GM21786 (cell line): ENCODE results near the gene BICRAL.
"Not testable (repeated sequence)": the region's sequence is repeated elsewhere in the genome, so short reads cannot be mapped to it uniquely, and the experiment has no call there.

ENCODE experiments used
- ATAC-seq: cut with Tn5 transposase; IDR thresholded peaks from one replicate; pipeline ENCODE4 v1.9.1; 2021; ENCODE audit not compliant: unreplicated experiment

The BICRAL gene

DNA sequence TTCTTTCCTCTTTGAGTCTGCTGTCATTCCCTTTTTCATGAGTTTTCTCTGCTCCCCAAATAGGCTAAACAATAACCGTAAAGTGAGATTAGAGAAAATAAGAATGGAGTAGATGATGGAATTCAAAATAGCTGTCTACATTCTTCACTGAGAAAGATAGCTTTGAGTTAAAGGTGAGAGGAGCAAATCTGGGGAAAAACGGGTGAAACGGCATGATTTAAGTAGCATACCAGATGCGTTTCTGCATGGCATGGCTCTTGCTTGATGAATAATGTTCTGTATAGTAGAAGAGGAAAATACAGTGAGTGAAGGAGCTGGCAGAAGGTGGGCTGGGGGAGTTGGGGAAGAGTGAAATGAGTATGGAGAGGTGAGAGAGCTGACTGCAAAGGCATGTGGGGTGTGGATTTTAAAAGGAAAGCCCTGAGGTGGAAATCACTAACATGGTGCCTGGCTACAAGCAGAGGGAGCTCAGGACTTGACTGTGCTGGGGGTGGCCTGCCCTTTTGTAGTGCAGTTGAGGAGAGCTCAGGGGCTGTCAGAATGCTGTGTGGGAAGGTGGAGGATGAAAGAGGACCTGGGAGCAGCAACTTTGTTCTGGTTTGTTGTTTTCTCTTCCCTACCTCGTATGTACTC lies 8.8 kb downstream of the BICRAL start:
- no peak for ATAC-seq

DNA sequence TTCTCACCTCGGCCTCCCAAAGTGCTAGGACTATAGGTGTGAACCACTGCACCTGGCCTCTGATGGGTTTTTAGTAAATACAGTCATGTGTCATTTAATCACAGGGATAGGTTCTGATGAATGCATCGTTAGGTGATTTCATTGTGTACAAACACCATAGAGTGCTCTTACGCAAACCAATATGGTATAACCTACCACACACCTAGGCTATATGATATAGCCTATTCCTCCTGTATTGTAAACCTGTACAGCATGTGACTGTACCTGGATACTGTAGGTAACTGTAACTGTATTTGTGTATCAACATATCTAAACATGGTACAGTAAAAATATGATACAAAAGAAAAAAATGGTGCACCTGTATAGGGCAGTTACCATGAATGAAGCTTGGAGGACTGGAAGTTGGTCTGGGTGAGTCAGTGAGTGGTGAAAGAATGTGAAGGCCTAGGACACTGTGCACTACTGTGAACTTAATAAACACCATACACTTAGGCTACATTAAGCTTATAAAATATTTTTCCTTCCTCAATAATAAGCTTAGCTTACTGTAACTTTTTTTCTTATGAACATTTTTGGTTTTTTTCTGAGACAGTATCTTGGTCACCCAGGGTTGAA lies 10.0 kb downstream of the BICRAL start:
- no peak for ATAC-seq

DNA sequence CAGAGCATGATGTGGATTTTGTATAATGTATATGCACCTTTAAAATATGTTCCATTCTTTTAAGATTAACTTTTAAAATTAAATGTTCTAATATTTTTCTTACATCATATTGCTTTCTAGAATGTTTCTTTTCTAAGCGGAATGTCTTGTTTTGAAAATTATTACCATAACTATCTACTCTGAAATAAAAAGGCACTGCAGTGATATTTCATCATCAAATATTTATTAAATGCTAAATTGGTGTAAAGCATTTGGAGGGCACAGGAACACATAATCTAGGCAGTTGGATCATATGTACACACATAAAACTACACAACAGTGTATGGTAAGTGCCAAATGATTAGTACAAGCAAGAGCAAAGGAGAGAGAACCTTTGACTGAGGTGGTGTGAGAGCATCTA lies 13.8 kb downstream of the BICRAL start:
- no peak for ATAC-seq

DNA sequence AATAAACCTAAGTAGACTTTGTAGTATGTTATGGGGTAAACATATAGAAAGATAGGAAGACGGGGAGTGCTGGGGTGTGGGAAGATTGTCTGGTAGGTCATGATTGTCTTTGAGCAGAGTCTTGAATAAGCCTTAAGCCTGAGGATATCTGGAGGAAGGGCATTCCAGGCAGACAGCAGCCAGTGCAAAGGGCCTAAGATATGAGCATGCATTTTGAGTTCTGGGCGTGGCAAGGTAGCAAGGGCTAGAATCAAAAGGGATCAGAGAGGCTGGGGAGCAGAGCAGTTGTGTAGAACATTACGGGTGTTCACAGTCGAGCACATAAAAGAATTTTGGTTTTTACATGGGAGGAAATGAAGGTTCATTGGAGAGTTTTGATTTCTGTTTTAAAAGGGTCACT lies 14.3 kb downstream of the BICRAL start:
- ATAC-seq: no peak

DNA sequence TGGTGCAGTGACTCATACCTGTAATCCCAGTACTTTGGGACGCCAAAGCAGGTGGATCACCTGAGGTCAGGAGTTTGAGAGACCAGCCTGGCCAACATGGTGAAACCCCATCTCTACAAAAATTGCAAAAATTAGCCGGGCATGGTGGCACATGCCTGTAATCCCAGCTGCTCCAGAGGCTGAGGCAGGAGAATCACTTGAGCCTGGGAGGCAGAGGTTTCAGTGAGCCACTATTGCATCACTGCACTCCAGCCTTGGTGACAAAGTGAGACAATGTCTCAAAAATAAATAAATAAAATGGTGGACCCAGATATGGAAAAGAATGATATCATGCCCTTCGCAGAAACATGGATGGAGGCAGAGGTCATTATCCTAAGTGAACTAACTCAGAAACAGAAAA lies 15.8 kb downstream of the BICRAL start:
- not testable (repeated sequence) for ATAC-seq

DNA sequence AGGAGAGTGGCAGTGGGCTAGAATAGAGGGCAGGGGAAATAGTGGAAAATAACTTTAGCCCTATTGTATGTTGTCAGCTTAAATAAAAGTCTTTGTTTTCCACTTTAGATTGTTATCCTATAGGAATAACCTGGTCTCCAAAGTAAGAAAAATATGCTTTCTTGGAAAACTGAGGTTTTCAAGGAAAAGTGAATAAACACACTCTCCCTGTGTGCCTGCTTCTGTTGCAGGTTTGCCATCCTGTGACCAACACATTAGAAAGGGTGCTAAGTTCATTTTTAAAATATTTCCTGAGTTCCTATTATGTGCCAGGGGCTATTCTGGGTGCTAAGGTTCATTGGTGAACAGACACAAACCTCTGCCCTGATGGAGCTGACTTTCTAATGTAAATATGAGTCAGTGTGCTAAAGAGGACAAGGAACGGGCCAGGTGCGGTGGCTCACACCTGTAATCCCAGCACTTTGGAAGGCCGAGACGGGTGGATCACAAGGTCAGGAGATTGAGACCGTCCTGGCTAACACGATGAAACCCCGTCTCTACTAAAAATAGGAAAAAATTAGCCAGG lies 23.5 kb downstream of the BICRAL start:
- no peak for ATAC-seq

DNA sequence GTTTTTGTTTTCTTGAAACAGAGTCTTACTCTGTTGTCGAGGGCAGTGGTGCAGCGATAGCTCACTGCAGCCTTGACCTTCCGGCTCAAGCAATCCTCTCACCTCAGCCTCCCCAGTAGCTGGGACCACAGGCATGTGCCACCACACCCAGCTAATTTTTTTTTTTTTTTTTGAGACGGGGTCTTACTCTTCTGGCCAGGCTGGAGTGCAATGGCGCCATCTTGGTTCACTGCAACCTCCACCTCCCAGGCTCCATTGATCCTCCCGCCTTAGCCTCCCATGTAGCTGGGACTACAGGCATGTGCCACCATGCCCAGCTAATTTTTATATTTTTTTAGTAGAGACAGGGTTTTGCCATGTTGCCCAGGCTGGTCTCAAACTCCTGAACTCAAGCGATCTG lies 24.5 kb downstream of the BICRAL start:
- not testable (repeated sequence) for ATAC-seq

DNA sequence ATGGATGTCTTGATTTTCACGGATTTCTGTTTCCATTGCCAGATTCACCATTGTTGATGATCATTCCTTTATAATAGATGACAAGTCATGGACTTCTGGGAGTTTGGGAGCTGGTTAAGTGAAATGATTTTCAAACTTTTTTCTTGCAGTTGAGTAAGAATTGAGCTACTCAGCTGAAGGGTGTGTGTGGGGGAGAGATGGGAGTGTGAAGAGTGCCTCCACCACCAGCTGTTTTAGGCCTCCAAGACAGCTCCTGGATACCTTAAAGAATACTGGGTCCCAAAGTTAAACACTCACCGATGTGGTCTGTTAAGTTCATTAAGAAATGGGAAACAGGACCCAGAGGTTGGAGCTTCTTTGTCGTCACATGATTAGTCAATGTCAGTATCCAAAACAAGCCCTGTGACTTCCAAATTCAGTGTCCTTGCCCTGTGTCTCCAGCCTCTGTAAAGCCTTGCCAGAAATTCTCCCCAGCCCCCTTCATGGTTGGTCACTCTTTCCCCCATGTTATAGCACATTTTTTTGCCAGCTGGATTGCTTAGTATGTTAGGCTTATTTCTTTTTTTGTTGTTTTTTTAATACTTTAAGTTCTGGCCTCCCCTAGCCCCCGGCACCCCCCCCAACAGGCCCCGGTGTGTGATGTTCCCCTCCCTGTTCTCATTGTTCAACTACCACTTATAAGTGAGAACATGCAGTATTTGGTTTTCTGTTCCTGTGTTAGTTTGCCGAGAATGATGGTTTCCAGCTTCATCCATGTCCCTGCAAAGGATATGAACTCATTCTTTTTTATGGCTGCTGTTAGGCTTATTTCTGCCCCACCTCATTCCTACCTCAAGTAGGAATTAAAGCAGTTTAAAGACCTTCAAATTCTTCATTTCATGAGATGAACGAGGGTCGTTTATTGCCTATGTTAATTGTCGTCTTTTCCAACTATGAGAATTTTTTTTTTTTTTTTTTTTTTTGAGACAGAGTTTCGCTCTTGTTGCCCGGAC lies 26.9 kb downstream of the BICRAL start:
- no peak for ATAC-seq

DNA sequence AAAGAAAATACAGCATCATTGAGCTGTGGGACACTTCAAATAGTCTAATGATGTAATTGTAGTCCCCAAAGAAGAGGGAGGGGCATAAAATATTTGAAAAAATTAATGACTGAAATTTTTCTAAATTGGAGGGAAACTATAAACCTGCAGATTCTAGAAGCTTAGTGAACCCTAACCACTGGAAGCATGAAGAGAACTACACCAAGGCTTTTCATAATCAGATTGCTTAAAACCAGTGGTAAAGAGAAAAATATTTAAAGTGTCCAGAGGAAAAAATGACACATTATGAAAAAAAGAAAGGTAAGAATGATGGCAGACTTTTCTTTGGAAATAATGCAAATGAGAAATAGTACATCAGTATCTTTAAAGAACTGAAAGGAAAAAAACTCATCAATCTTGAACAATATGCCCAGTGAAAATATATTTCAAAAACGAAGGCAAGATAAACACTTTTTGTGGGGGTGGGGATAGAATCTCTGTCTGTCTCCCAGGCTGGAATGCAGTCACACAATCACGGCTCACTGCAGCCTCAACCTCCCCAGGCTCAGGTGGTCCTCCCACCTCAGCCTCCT lies 31.3 kb downstream of the BICRAL start:
- ATAC-seq: no peak

DNA sequence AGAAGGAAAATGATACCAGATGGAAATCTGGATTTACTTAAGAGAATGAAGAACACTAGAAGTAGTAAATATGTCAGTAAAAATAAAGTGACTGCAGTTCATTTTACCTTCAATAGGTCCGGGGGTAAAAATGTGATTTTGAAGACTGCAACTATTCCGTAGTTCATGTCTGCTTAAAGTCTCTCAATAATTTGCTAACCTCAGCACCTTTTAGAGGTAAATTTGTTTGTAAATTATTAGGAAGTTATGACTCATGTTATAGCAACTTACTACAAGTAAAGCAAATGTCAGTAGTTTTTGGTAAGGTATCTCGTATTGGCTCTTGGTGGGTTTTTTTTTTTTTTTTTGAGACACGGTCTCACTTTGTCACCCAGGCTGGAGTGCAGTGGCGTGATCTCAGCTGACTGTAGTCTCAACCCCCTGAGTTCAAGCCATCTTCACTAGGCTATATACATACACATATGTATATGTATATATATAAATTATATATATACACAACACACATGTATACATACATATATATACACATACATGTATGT lies 32.1 kb downstream of the BICRAL start:
- no peak for ATAC-seq

DNA sequence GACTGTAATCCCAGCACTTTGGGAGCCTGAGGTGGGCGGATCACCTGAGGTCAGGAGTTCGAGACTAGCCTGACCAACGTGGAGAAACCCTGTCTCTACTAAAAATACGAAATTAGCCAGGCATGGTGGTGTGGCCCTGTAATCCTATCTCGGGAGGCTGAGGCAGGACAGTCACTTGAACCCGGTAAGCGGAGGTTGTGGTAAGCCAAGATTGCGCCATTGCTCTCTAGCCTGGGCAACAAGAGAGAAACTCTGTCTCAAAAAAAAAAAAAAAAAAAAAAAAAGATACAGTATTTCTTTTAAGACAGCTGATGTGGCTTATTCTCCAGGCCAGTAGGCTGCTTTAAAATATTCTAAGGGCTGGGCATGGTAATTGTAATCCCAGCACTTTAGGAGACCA lies 33.9 kb downstream of the BICRAL start:
- ATAC-seq: not testable (repeated sequence)

DNA sequence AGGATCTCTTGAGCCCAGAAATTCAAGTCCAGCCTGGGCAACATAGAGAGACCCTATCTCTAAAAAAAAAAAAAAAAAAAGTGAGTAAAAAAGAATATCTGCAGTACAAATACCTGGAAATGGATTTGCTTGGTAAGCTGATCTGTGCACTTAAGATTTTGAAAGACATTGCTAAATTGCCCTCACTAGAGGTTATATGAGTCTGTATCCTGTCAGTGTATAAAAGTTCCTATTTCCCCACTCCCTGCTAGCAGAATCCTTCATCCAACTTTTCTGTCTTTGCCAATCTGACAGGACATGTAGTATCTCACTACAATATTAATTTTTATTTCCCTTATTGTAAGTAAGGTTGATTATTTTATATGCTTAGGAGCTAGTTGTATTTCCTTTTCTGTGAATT lies 36.1 kb downstream of the BICRAL start:
- no peak for ATAC-seq

DNA sequence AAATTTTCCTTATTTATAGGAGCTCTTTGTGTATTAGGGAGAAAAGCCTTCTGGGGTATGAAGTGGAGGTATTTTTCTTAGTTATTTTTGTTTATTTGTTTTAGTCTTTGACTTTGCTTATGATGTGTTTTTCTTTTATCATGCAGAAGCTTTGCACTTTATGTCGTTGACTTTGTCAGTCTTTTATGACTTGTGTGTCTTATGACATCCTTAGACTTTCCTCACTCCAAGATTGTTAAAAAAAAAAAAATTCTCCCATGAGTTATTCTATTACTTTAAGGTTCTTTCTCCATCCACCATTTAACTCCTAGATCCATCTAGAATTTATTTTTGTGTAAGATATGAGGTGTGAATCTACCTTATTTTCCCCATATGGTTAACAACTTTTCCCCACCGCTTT lies 36.6 kb downstream of the BICRAL start:
- ATAC-seq: no peak

DNA sequence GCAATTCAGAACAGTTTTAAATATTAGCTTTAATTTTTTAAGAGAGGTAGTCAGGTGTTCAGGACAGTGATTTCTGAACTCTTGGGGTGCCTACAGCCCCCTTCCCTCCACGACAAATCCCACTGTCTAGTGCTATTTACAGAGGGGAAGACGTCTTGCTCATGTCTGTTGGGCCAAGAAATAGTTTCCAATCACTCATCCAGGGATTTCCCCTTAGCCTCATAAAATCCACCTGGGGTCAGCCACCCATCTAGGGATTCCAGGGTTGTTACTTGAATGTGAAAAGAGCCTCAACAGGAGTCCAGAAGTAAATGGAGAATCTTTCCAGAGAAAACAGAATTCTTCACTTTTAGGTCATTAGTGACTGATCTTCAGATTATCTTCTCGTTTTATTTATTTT lies 37.0 kb downstream of the BICRAL start:
- ATAC-seq: no peak

DNA sequence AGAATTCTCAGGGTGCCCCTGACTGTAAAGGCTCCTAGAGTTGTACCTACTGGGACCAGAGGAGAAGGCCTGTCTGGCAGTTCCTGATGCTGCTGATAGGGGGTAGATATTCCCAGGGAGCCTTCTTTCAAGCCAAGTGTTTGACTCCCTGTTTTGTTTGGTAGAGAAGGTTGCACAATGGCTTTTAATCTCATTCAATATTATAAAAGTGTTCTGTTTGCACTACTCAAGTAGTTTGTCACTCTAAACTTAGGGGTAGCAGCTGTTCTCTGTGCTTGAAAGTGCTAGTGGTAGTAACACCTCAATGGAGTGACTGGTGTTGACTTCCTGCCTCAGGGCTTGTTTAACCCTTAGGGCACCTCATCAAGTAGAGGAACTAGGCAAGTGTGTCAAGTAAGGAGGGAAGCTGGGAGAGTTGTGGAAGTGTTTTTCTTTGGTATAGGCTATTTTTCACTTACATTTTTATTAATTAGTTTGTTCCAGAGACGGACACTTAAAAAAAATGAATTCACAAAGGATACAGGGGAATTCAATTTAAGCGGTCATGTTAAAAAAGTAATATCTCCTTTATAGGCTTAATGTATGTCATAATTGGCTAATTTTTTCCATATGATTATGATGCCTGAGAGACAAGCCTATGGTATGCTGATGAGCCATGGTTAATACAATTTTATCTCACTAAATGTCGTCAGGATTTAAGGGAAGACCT lies 38.1 kb downstream of the BICRAL start:
- ATAC-seq: no peak

DNA sequence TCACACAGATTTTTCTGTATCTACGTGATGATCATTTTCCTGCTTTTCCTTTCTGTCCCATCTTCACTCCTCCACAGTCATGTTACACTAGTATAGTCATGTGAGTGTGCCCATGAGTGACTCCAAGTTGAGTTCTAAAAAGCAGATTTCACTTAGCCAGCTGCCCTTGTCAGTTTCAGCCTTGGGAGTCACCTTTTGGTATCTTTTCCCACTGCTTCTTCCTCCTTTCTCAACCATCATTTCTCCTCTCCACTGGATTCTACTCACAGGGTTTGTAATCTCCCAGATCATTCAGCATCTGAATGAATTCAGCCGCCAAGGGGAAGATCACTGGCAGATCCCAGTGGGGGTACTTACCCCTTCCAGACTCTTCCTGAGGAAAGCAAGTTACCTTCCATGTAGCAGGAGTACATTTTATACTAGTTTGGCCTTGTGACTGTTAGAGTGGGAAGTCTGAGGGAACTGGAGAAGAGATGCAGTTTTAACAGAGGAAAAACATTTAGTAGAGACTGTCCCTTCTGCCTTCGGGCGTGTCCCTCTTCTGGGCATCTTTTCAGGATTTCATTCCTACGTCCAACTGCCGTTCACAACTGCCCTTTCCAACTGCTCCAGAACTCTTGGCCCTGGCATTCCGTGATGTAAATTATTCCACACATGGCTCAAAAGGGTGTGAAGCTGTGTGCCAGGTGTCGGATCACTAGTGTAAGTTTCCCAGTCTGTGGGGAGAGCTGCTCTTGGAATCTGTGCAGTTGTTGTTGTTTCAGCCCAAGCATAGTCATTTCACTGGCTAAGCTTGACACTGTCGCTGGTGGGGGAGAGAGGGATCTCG lies 38.9 kb downstream of the BICRAL start:
- no peak for ATAC-seq

DNA sequence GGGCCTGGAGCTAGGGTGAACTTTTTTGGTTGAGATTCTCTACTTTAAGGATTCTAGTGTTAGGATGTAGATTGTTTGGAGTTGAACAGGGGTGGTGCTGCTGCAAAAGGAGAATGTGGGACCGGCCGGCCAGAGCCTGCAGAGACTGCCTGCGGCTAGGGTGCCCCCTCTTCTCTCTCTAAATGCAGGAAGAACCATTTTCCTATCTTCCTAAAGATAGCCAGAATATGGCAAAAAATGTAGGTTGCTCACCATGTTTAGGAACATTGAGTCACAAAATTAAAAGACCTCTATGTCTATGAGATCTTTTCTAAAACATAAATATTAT lies 39.5 kb downstream of the BICRAL start:
- ATAC-seq: no peak

DNA sequence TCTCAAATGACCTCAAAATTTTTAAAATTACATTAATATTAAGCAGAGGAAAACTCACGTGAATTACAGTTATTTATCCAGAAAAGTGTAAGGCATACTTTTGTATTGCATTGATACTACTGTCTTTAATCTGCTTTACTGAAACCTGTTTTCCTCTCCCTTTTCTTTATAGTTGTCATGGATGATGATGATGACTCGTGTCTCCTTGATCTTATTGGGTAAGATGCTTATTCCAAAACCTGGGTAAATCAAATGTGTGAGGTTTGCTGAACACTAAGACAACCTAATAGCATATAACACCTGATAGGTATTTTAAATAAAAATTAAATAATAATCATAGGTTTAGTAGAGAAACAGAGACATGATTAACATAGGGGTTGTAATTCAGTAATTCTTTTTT lies 40.0 kb downstream of the BICRAL start:
- ATAC-seq: no peak

DNA sequence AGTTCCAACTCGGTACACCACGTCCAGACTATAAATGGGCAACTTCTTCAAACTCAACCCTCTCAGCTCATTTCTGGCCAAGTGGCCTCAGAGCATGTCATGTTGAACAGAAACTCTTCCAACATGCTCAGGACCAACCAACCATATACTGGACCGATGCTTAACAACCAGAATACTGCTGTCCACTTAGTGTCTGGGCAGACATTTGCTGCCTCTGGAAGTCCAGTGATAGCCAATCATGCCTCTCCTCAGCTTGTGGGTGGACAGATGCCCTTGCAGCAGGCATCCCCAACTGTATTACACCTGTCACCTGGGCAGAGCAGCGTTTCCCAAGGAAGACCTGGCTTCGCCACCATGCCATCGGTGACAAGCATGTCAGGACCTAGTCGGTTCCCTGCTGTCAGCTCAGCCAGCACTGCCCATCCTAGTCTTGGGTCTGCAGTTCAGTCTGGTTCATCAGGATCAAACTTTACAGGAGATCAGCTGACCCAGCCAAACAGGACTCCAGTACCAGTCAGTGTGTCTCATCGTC lies 47.8 kb downstream of the BICRAL start:
- no peak for ATAC-seq
